IMR-90 (cell line): ENCODE results near the gene INAFM1. TPM values are rescaled to one million over a fixed set of nuclear protein-coding genes. Genes with fewer than 3 reads are reported as not detected.

Experiments used
- ATAC-seq: fragments of 200-7000 bp; cut with Tn5 transposase; 2 replicates; pipeline ENCODE4 v1.9.1; 2020; ENCODE audit warnings: low read depth, mild to moderate bottlenecking, moderate library complexity
- BruUV-seq: library from RNA; stranded (reverse); fragments of 400-500 nt; replicated peaks from 2 replicates; lab custom pipeline; 2021; lab: Mats Ljungman, UMichigan
- CTCF ChIA-PET: fragments of 300-600 bp; formaldehyde crosslinking; extraction: SDS; loops from one replicate; lab custom pipeline; 2021; ENCODE audit warnings: antibody characterized with exemption; lab: Yijun Ruan, JAX
- POLR2A ChIA-PET: fragments of 300-600 bp; sonication (Branson Sonifier 250); formaldehyde crosslinking; loops from one replicate; lab custom pipeline; 2022; ENCODE audit warnings: antibody characterized with exemption; ENCODE audit not compliant: unreplicated experiment; lab: Charles Lee
- DNase-seq: peaks from one replicate; pipeline ENCODE4 v3.0.0; 2013
- H2AFZ ChIP-seq: replicated peaks from 2 replicates; pipeline ENCODE3; 2013; ENCODE audit warnings: low read length, mild to moderate bottlenecking; ENCODE audit not compliant: poor library complexity
- H2AK5ac ChIP-seq: 2 replicates; pipeline ENCODE4 v1.6.1; 2013; ENCODE audit warnings: low read depth, low read length, inconsistent platforms
- H2AK9ac ChIP-seq: replicated peaks from 2 replicates; pipeline ENCODE3; 2013; ENCODE audit warnings: mild to moderate bottlenecking, low read depth, low read length, moderate library complexity; ENCODE audit not compliant: poor library complexity
- H2BK120ac ChIP-seq: 2 replicates; pipeline ENCODE4 v1.6.1; 2013; ENCODE audit warnings: low read depth, low read length, inconsistent platforms
- H2BK15ac ChIP-seq: 3 replicates; pipeline ENCODE4 v1.6.1; 2013; ENCODE audit warnings: low read depth, low read length, inconsistent platforms
- H2BK20ac ChIP-seq: 2 replicates; pipeline ENCODE4 v1.6.1; 2013; ENCODE audit warnings: low read depth, mild to moderate bottlenecking, inconsistent platforms, low read length, moderate library complexity
- H2BK5ac ChIP-seq: 2 replicates; pipeline ENCODE4 v1.6.1; 2013; ENCODE audit warnings: mild to moderate bottlenecking, low read depth, low read length, inconsistent platforms; ENCODE audit not compliant: poor library complexity, severe bottlenecking
- H3K14ac ChIP-seq: replicated peaks from 2 replicates; pipeline ENCODE4 v1.6.1; 2013; ENCODE audit warnings: low read depth, low read length, inconsistent platforms
- H3K18ac ChIP-seq: 2 replicates; pipeline ENCODE4 v1.6.1; 2013; ENCODE audit warnings: low read depth, low read length, control low read depth
- H3K23ac ChIP-seq: 2 replicates; pipeline ENCODE4 v1.6.1; 2013; ENCODE audit warnings: low read depth, low read length, inconsistent platforms
- H3K27ac ChIP-seq: 2 replicates; pipeline ENCODE4 v1.5.1; 2013; ENCODE audit warnings: mild to moderate bottlenecking, control low read depth, low read length; ENCODE audit not compliant: insufficient read depth
- H3K27me3 ChIP-seq: 2 replicates; pipeline ENCODE4 v1.6.1; 2013; ENCODE audit warnings: low read length; ENCODE audit not compliant: control insufficient read depth, insufficient read depth
- H3K36me3 ChIP-seq: 2 replicates; pipeline ENCODE4 v1.6.1; 2013; ENCODE audit warnings: low read length, mixed read lengths; ENCODE audit not compliant: control insufficient read depth, insufficient read depth
- H3K4ac ChIP-seq: 2 replicates; pipeline ENCODE4 v1.6.1; 2013; ENCODE audit warnings: low read depth, low read length, inconsistent platforms
- H3K4me1 ChIP-seq: 2 replicates; pipeline ENCODE4 v1.6.1; 2013; ENCODE audit warnings: low read length, mixed read lengths; ENCODE audit not compliant: control insufficient read depth, insufficient read depth
- H3K4me2 ChIP-seq: 2 replicates; pipeline ENCODE4 v1.6.1; 2013; ENCODE audit warnings: low read depth, mild to moderate bottlenecking, control low read depth, low read length, moderate library complexity
- H3K4me3 ChIP-seq: 2 replicates; pipeline ENCODE4 v1.5.1; 2013; ENCODE audit warnings: low read depth, mild to moderate bottlenecking, control low read depth, low read length, moderate library complexity; ENCODE audit not compliant: insufficient read depth
- H3K56ac ChIP-seq: 2 replicates; pipeline ENCODE4 v1.6.1; 2013; ENCODE audit warnings: low read length, inconsistent platforms; ENCODE audit not compliant: insufficient read depth; ENCODE audit errors: extremely low read depth
- H3K79me1 ChIP-seq, 2 experiments: 2 replicates each; pipeline ENCODE4 v1.6.1; 2013; ENCODE audit warnings: low read length in 2 of 2, inconsistent platforms in 1 of 2, low read depth in 1 of 2
- H3K9ac ChIP-seq: 2 replicates; pipeline ENCODE4 v1.6.1; 2013; ENCODE audit warnings: low read depth, low read length, control low read depth
- H3K9me1 ChIP-seq: 2 replicates; pipeline ENCODE4 v1.6.1; 2013; ENCODE audit warnings: low read length, inconsistent platforms; ENCODE audit not compliant: insufficient read depth
- H3K9me3 ChIP-seq: 2 replicates; pipeline ENCODE4 v1.6.1; 2013; ENCODE audit warnings: low read length; ENCODE audit not compliant: control insufficient read depth, insufficient read depth
- H4K20me1 ChIP-seq: 2 replicates; pipeline ENCODE4 v1.6.1; 2013; ENCODE audit warnings: low read length, inconsistent platforms; ENCODE audit not compliant: insufficient read depth
- H4K5ac ChIP-seq: 2 replicates; pipeline ENCODE4 v1.6.1; 2013; ENCODE audit warnings: mild to moderate bottlenecking, low read depth, low read length, control low read depth
- H4K8ac ChIP-seq, 2 experiments: 2 replicates each; pipeline ENCODE4 v1.6.1; 2013; ENCODE audit warnings: low read depth in 2 of 2, low read length in 2 of 2, control low read depth in 1 of 2, inconsistent platforms in 1 of 2
- H4K91ac ChIP-seq: 2 replicates; pipeline ENCODE4 v1.6.1; 2013; ENCODE audit warnings: low read depth, low read length, inconsistent platforms; ENCODE audit not compliant: insufficient read depth
- BHLHE40 ChIP-seq: fragments of 150-350 bp; IDR thresholded peaks from 2 replicates; pipeline ENCODE4 v1.6.1; 2016; ENCODE audit warnings: mild to moderate bottlenecking, low read depth, low read length
- CEBPB ChIP-seq: IDR thresholded peaks from 2 replicates; pipeline ENCODE4 v1.6.1; 2012; ENCODE audit warnings: low read depth, low read length, improper control_type of control experiment
- FOS ChIP-seq: fragments of 150-350 bp; IDR thresholded peaks from 2 replicates; pipeline ENCODE4 v1.6.1; 2016; ENCODE audit warnings: low read depth, low read length
- MAZ ChIP-seq: IDR thresholded peaks from 2 replicates; pipeline ENCODE4 v1.6.1; 2012; ENCODE audit warnings: low read depth, mild to moderate bottlenecking, low read length, improper control_type of control experiment, moderate library complexity, borderline replicate concordance
- MXI1 ChIP-seq: IDR thresholded peaks from 2 replicates; pipeline ENCODE4 v1.6.1; 2012; ENCODE audit warnings: low read depth, mild to moderate bottlenecking, low read length, moderate library complexity, borderline replicate concordance
- NFE2L2 ChIP-seq: fragments of 150-350 bp; IDR thresholded peaks from 2 replicates; pipeline ENCODE4 v1.6.1; 2016; ENCODE audit warnings: low read depth, mild to moderate bottlenecking, low read length
- RAD21 ChIP-seq: IDR thresholded peaks from 2 replicates; pipeline ENCODE4 v1.6.1; 2012; ENCODE audit warnings: low read length, improper control_type of control experiment
- RCOR1 ChIP-seq: IDR thresholded peaks from 2 replicates; pipeline ENCODE4 v1.6.1; 2012; ENCODE audit warnings: mild to moderate bottlenecking, low read length, improper control_type of control experiment; ENCODE audit not compliant: insufficient replicate concordance
- RFX5 ChIP-seq: IDR thresholded peaks from 2 replicates; pipeline ENCODE4 v1.8.0; 2012; ENCODE audit warnings: low read depth, mild to moderate bottlenecking, low read length, moderate library complexity
- WGBS, 2 experiments: methylation state at CpG; one replicate each; pipeline versions ENCODE4 v1.1.5 to v1.1.7; 2013; ENCODE audit warnings: missing lambda C conversion rate in 2 of 2; ENCODE audit not compliant: insufficient read length in 1 of 2; ENCODE audit errors: extremely low coverage in 2 of 2; 5-methylcytosine and 5-hydroxymethylcytosine counted together
- dilution Hi-C: fragments of 300-500 bp; cut with HindIII; formaldehyde crosslinking; loops from one replicate; pipeline ENCODE4 v1.14.3; 2018; ENCODE audit warnings: low sequenced_read_pairs; ENCODE audit not compliant: unreplicated experiment
- in situ Hi-C: fragments of 300-500 bp; cut with MboI; formaldehyde crosslinking; loops from 3 replicates; pipeline ENCODE4 v1.14.3; 2019; ENCODE audit warnings: low sequenced_read_pairs, inconsistent platforms, mixed read lengths
- intact Hi-C: fragments of 100-400 bp; cut with micrococcal nuclease; formaldehyde crosslinking; loops from 2 replicates; pipeline ENCODE4 v1.10.0; 2022
- polyA plus RNA-seq, 3 experiments: library from polyadenylated mRNA; depleted of rRNA; stranded (reverse); fragments of >200 nt; gene quantifications; 2 replicates each; pipeline ENCODE4 v1.2.3, GENCODE V29; 2012; ENCODE audit warnings: low replicate concordance in 1 of 3
- total RNA-seq: library from RNA; depleted of rRNA; stranded (reverse); fragments of >200 nt; gene quantifications from 2 replicates; pipeline ENCODE4 v1.2.3, GENCODE V29; 2012
- TF ChIP-seq, protein P1 (sequence below): fragments of 150-350 bp; IDR thresholded peaks from 2 replicates; pipeline ENCODE4 v1.6.1; 2017; ENCODE audit warnings: mild to moderate bottlenecking, antibody characterized with exemption, low read length, low read depth
- TF ChIP-seq, protein P2 (sequence below): conservative IDR thresholded peaks from 2 replicates; pipeline ENCODE4 v1.5.1; 2012; ENCODE audit warnings: mild to moderate bottlenecking, low read depth, low read length, improper control_type of control experiment

Gene INAFM1
- total and polyA plus RNA-seq, 2 of the 4 experiments (the other 2 are of a cell fraction) = 0.36 to 7.8 TPM

DNA sequence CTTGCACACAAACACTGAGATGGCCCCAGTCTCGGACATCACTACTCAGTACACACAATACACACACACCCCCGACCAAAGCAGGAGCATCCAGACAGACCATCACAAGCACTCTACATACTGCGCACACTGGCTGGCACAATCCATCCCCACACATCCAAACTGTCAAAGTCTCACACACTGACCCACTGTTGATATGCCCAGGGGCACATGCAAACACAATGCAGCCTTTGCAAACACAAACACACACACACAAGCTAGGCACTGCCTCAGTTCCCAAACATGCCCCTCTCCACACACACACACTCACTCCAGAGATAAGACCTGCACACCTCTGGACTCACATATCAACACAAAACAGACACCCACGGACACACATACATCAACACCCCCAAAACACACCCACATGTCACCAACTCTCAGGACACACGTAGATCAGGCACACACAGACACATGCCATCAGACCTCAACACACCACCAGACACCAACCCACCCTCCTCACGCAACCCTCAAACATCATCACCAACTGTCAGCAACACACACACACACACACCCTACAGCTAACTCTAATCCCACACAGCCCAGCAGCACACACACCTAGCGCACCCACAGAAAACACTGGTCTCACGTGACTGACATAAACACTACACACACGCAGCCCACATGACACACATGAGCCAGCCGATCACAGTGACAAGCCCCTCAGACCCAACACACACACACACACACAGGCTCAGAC is 45.6 kb upstream of the INAFM1 start (continued):
- TF ChIP-seq, protein P1, sequence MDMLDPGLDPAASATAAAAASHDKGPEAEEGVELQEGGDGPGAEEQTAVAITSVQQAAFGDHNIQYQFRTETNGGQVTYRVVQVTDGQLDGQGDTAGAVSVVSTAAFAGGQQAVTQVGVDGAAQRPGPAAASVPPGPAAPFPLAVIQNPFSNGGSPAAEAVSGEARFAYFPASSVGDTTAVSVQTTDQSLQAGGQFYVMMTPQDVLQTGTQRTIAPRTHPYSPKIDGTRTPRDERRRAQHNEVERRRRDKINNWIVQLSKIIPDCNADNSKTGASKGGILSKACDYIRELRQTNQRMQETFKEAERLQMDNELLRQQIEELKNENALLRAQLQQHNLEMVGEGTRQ = peak; percentile 83
- TF ChIP-seq RAD21 (no peak), BHLHE40 (peak; percentile 93)

DNA sequence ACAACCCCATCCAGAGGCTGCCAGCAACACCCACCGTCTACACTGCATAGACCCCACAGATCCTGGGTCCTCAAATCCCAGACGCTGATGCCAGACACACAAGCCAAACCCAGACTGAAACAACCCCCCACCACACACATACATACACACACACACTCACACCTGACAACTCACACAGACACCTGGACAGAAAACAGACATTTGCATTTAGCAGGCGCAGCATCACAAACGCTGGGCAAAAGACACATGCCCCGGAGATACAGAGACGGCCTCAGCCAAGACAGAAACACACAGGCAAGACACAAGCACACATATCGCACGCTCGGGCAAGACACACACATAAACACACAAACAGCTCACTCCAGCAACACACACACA is 45.0 kb upstream of the INAFM1 start:
- peak overlapping the region; percentile 92 for H3K14ac ChIP-seq
- peak overlapping the region; percentile 99 for H2AK5ac ChIP-seq
- H2BK5ac ChIP-seq = peak overlapping the region; percentile 90
- ChIA-PET CTCF (interaction anchor here (1.1 kb wide), 1 partner anchor 14 kb away, joined by 4 read pairs; no protein-coding TSS in a partner anchor), POLR2A (no interaction called here)
- peaks cover 10 to 54% of the 10 kb centered on the region in 2 experiments for H3K79me1 ChIP-seq
- no peak overlapping the region for H4K5ac ChIP-seq
- peak overlapping the region; percentile 96 for H3K23ac ChIP-seq
- 0 out of 2 replicates have a peak overlapping the region, but pooled peaks have one; percentile 9 for H3K56ac ChIP-seq
- peak overlapping the region; percentile 46 for H2BK120ac ChIP-seq
- no peaks in the 10 kb centered on the region for H3K9me3 ChIP-seq
- H4K20me1 ChIP-seq = peaks cover 33% of the 10 kb centered on the region
- H3K4me3 ChIP-seq = peak overlapping the region; percentile 96
- H3K4me2 ChIP-seq = peak overlapping the region; percentile 98
- peak overlapping the region; percentile 97 for H3K27ac ChIP-seq
- peaks cover 29% of the 10 kb centered on the region for H3K4me1 ChIP-seq
- intact Hi-C loops = loop anchor here (1.0 kb wide), 1 partner anchor 15 kb away; no protein-coding TSS in a partner anchor
- peak overlapping the region; percentile 25; the same call in 1 of the 3 replicates for H2BK15ac ChIP-seq
- H3K18ac ChIP-seq = peak overlapping the region; percentile 55
- H3K36me3 ChIP-seq = no peaks in the 10 kb centered on the region; the same call in 1 of the 2 replicates
- H2BK20ac ChIP-seq = no peak overlapping the region
- H3K9ac ChIP-seq = peak overlapping the region; percentile 97
- dilution Hi-C loops = no loop called here
- peaks cover 21% of the 10 kb centered on the region for H3K9me1 ChIP-seq
- 4% methylated on average over 7 of the region's 9 CpGs; no CpG with 5 or more reads in 1 of the 2 experiments for WGBS, 2 experiments
- H2AFZ ChIP-seq = peak overlapping the region; percentile 69
- peak; percentile 37 for DNase-seq
- peak overlapping the region; percentile 78 for H4K91ac ChIP-seq
- peak overlapping the region in 1 of 2 experiments; percentile 26; a peak in 1 of 4 replicates for H4K8ac ChIP-seq
- in situ Hi-C loops = no loop called here
- H3K4ac ChIP-seq = peak overlapping the region; percentile 72
- ATAC-seq = no peak
- H2AK9ac ChIP-seq = peak overlapping the region; percentile 95
- no peaks in the 10 kb centered on the region for H3K27me3 ChIP-seq
- BruUV-seq = TSS peak; percentile 27
- TF ChIP-seq RAD21 = no peak
- no peak for TF ChIP-seq BHLHE40
- no peak for TF ChIP-seq RCOR1
- no peak for TF ChIP-seq CEBPB
- no peak for TF ChIP-seq RFX5
- no peak for TF ChIP-seq FOS
- TF ChIP-seq, protein P1 = no peak
- no peak; the same call in 1 of the 2 replicates for TF ChIP-seq MXI1
- no peak for TF ChIP-seq NFE2L2
- TF ChIP-seq, protein P2, sequence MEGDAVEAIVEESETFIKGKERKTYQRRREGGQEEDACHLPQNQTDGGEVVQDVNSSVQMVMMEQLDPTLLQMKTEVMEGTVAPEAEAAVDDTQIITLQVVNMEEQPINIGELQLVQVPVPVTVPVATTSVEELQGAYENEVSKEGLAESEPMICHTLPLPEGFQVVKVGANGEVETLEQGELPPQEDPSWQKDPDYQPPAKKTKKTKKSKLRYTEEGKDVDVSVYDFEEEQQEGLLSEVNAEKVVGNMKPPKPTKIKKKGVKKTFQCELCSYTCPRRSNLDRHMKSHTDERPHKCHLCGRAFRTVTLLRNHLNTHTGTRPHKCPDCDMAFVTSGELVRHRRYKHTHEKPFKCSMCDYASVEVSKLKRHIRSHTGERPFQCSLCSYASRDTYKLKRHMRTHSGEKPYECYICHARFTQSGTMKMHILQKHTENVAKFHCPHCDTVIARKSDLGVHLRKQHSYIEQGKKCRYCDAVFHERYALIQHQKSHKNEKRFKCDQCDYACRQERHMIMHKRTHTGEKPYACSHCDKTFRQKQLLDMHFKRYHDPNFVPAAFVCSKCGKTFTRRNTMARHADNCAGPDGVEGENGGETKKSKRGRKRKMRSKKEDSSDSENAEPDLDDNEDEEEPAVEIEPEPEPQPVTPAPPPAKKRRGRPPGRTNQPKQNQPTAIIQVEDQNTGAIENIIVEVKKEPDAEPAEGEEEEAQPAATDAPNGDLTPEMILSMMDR = no peak
- no peak for TF ChIP-seq MAZ
